ENCODE data around the gene ENO1. TPM values are rescaled to one million over a fixed set of nuclear protein-coding genes. Genes with fewer than 3 reads are reported as not detected.
"Not testable (repeated sequence)": the region's sequence is repeated elsewhere in the genome, so short reads cannot be mapped to it uniquely, and the experiment has no call there.

ENO1 gene
- total RNA-seq (2014; rRNA removed; shearing (Covaris generic); ENCODE audit: low replicate concordance): 2,801 and 3,884 TPM in 2 replicates

- Histone ChIP-seq H3K9me3 (no peaks in the 10 kb centered on the region), H3K36me3 (peaks cover 43% of the 10 kb centered on the region), H3K27me3 (no peaks in the 10 kb centered on the region), H3K4me3 (peak within 1 kb of the TSS; percentile 76)
- no peak for DNase-seq
Observed at GRCh38 chr1:8878448-8878697, at the start of gene ENO1. Gene ENO1 (minus strand): TSS chr1:8878686. CDS start chr1:8874908, 3,778 bp downstream.

- Histone ChIP-seq H3K4me3 (no peak overlapping the region), H3K27me3 (no peaks in the 10 kb centered on the region), H3K36me3 (no peaks in the 10 kb centered on the region), H3K9me3 (no peaks in the 10 kb centered on the region)
- no peak for DNase-seq
Observed at GRCh38 chr1:8926707-8927694, 48.5 kb upstream of the ENO1 start.

- Histone ChIP-seq H3K36me3 (no peaks in the 10 kb centered on the region), H3K4me3 (no peak overlapping the region), H3K9me3 (no peaks in the 10 kb centered on the region), H3K27me3 (no peaks in the 10 kb centered on the region)
- no peak for DNase-seq
Observed at GRCh38 chr1:8925960-8926359, 47.5 kb upstream of the ENO1 start.

- H3K27me3 ChIP-seq: no peaks in the 10 kb centered on the region
- H3K36me3 ChIP-seq: no peaks in the 10 kb centered on the region
- H3K9me3 ChIP-seq: no peaks in the 10 kb centered on the region
- no peak overlapping the region for H3K4me3 ChIP-seq
- no peak for DNase-seq
Observed at GRCh38 chr1:8925406-8925805, 46.9 kb upstream of the ENO1 start.

GRCh38 chr1:8922962-8923361 is 44.5 kb upstream of the ENO1 start:
- no peaks in the 10 kb centered on the region for H3K36me3 ChIP-seq
- H3K9me3 ChIP-seq: no peaks in the 10 kb centered on the region
- H3K27me3 ChIP-seq: no peaks in the 10 kb centered on the region
- H3K4me3 ChIP-seq: no peak overlapping the region
- DNase-seq: no peak

- not testable (repeated sequence) for DNase-seq, H3K4me3 ChIP-seq, H3K36me3 ChIP-seq, H3K9me3 ChIP-seq, H3K27me3 ChIP-seq
Observed at GRCh38 chr1:8917536-8917935, 39.0 kb upstream of the ENO1 start.

GRCh38 chr1:8915446-8915845 is 37.0 kb upstream of the ENO1 start:
- Histone ChIP-seq H3K9me3 (no peaks in the 10 kb centered on the region), H3K36me3 (no peaks in the 10 kb centered on the region), H3K27me3 (no peaks in the 10 kb centered on the region), H3K4me3 (no peak overlapping the region)
- DNase-seq: no peak

- DNase-seq: no peak
- H3K9me3 ChIP-seq: no peaks in the 10 kb centered on the region
- H3K27me3 ChIP-seq: no peaks in the 10 kb centered on the region
- H3K36me3 ChIP-seq: no peaks in the 10 kb centered on the region
- no peak overlapping the region for H3K4me3 ChIP-seq
Observed at GRCh38 chr1:8914466-8914865, 36.0 kb upstream of the ENO1 start.

- Histone ChIP-seq H3K9me3 (no peaks in the 10 kb centered on the region), H3K4me3 (no peak overlapping the region), H3K27me3 (no peaks in the 10 kb centered on the region), H3K36me3 (no peaks in the 10 kb centered on the region)
- DNase-seq: no peak
Observed at GRCh38 chr1:8913457-8913856, 35.0 kb upstream of the ENO1 start.

- no peaks in the 10 kb centered on the region for H3K27me3 ChIP-seq
- DNase-seq: no peak
- no peak overlapping the region for H3K4me3 ChIP-seq
- no peaks in the 10 kb centered on the region for H3K36me3 ChIP-seq
- H3K9me3 ChIP-seq: no peaks in the 10 kb centered on the region
Observed at GRCh38 chr1:8911416-8912309, 33.2 kb upstream of the ENO1 start.

GRCh38 chr1:8910914-8911313 is 32.4 kb upstream of the ENO1 start:
- Histone ChIP-seq H3K27me3 (no peaks in the 10 kb centered on the region), H3K36me3 (no peaks in the 10 kb centered on the region), H3K4me3 (no peak overlapping the region), H3K9me3 (no peaks in the 10 kb centered on the region)
- no peak for DNase-seq

GRCh38 chr1:8910331-8910730 is 31.8 kb upstream of the ENO1 start:
- Histone ChIP-seq H3K27me3 (no peaks in the 10 kb centered on the region), H3K36me3 (no peaks in the 10 kb centered on the region), H3K9me3 (no peaks in the 10 kb centered on the region), H3K4me3 (no peak overlapping the region)
- DNase-seq: no peak

- H3K9me3 ChIP-seq: no peaks in the 10 kb centered on the region
- no peaks in the 10 kb centered on the region for H3K27me3 ChIP-seq
- peak; percentile 41 for DNase-seq
- no peaks in the 10 kb centered on the region for H3K36me3 ChIP-seq
- no peak overlapping the region for H3K4me3 ChIP-seq
Observed at GRCh38 chr1:8908388-8909151, 30.1 kb upstream of the ENO1 start.

- Histone ChIP-seq H3K27me3 (no peaks in the 10 kb centered on the region), H3K9me3 (no peaks in the 10 kb centered on the region), H3K36me3 (no peaks in the 10 kb centered on the region), H3K4me3 (no peak overlapping the region)
- DNase-seq: peak; percentile 76
Observed at GRCh38 chr1:8905582-8906191, 27.2 kb upstream of the ENO1 start.

GRCh38 chr1:8903908-8904650 is 25.6 kb upstream of the ENO1 start:
- Histone ChIP-seq H3K9me3 (no peaks in the 10 kb centered on the region), H3K36me3 (no peaks in the 10 kb centered on the region), H3K27me3 (no peaks in the 10 kb centered on the region), H3K4me3 (no peak overlapping the region)
- DNase-seq: peak; percentile 94

- Histone ChIP-seq H3K9me3 (no peaks in the 10 kb centered on the region), H3K36me3 (no peaks in the 10 kb centered on the region), H3K4me3 (no peak overlapping the region), H3K27me3 (no peaks in the 10 kb centered on the region)
- no peak for DNase-seq
Observed at GRCh38 chr1:8903410-8903809, 24.9 kb upstream of the ENO1 start.
